Measurements from ENCODE around the gene SYNDIG1. TPM values are rescaled to one million over a fixed set of nuclear protein-coding genes. Genes with fewer than 3 reads are reported as not detected.
A peak's percentile ranks its signal among the peaks of the same experiment; 100 is the strongest.

Gene SYNDIG1
- total and polyA plus RNA-seq, 2 of the 4 experiments (the other 2 are of a cell fraction), result not detected

DNA sequence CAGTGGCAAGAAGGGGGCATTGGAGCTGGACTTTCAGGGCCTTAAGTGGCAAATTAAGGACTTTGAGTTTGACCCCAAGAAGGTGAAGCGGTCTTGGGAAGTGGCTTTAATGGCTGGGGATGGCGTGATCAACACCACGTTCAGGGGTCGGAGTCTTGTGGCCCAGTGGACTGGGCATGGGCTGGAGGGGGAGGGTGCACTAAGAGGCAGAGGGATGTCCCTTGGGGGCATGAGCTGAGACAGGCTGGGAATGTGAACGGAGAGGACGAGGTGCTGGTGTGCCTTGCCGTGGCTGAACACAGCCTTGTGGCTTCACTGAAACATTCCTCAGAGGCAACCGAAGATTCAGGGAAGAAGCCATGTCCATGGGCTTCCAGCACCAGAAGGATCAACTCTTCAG is 227.0 kb downstream of the SYNDIG1 start:
- H3K18ac ChIP-seq (ENCODE audit: low read depth, low read length), result no peak overlapping the region
- peaks cover 50% of the 10 kb centered on the region for H3K27me3 ChIP-seq (ENCODE audit: control insufficient read depth, insufficient read depth, low read length)

More for the DNA sequence above, 227.0 kb downstream of the SYNDIG1 start:
- H4K5ac ChIP-seq (ENCODE audit: low read depth, low read length), result no peak overlapping the region
- DNase-seq (no peak), ATAC-seq (ENCODE audit: low read depth) (no peak)
- ChIA-PET CTCF (no interaction called here), POLR2A (ENCODE audit: unreplicated experiment) (no interaction called here)
- H2BK5ac ChIP-seq (ENCODE audit: low read depth, low read length, poor library complexity, severe bottlenecking), result no peak overlapping the region
- H2BK120ac ChIP-seq (ENCODE audit: low read depth, low read length), result no peak overlapping the region
- no peak overlapping the region for H3K4me2 ChIP-seq (ENCODE audit: low read depth, low read length)
- no peak overlapping the region for H3K27ac ChIP-seq (ENCODE audit: insufficient read depth, low read length)
- no peaks in the 10 kb centered on the region for H3K36me3 ChIP-seq (ENCODE audit: control insufficient read depth, insufficient read depth, low read length)
- no peaks in the 10 kb centered on the region for H3K9me1 ChIP-seq (ENCODE audit: insufficient read depth, low read length)
- no peak overlapping the region for H2BK20ac ChIP-seq (ENCODE audit: low read depth, low read length)
- no peak overlapping the region for H4K91ac ChIP-seq (ENCODE audit: insufficient read depth, low read depth, low read length)
- H3K14ac ChIP-seq (replicated peaks; ENCODE audit: low read depth, low read length), result no peak overlapping the region
- no peaks in the 10 kb centered on the region for H4K20me1 ChIP-seq (ENCODE audit: insufficient read depth, low read length)
- no peak overlapping the region for H3K4me3 ChIP-seq (ENCODE audit: insufficient read depth, low read depth, low read length)
- 89% methylated on average over 4 of the region's 8 CpGs; no CpG with 5 or more reads in 1 of the 2 experiments for WGBS, 2 experiments (ENCODE audit: extremely low coverage in 2 of 2, insufficient read length in 1 of 2)
- H3K79me1 ChIP-seq (ENCODE audit: low read depth in 1 of 2, low read length in 2 of 2), result no peaks in the 10 kb centered on the region
- H3K9ac ChIP-seq (ENCODE audit: low read depth, low read length), result no peak overlapping the region
- H3K4ac ChIP-seq (ENCODE audit: low read depth, low read length), result no peak overlapping the region
- intact Hi-C loops (cut with micrococcal nuclease), result no loop called here
- no peak overlapping the region for H2AK9ac ChIP-seq (replicated peaks; ENCODE audit: low read depth, low read length, poor library complexity)
- no peak overlapping the region for H3K56ac ChIP-seq (ENCODE audit: extremely low read depth, insufficient read depth, low read length)
- H3K9me3 ChIP-seq (ENCODE audit: control insufficient read depth, insufficient read depth, low read length), result no peaks in the 10 kb centered on the region
- H2AK5ac ChIP-seq (ENCODE audit: low read depth, low read length), result no peak overlapping the region
- no TSS peak for BruUV-seq (replicated peaks)
- H4K8ac ChIP-seq (ENCODE audit: low read depth in 2 of 2, low read length in 2 of 2), result no peak overlapping the region
- in situ Hi-C loops (cut with MboI; ENCODE audit: low sequenced_read_pairs), result no loop called here
- no peaks in the 10 kb centered on the region for H3K4me1 ChIP-seq (ENCODE audit: control insufficient read depth, insufficient read depth, low read length)
- no peak overlapping the region for H3K23ac ChIP-seq (ENCODE audit: low read depth, low read length)
- dilution Hi-C loops (cut with HindIII; ENCODE audit: low sequenced_read_pairs, unreplicated experiment), result no loop called here
- H2AFZ ChIP-seq (replicated peaks; ENCODE audit: low read length, poor library complexity), result peak overlapping the region; percentile 42
- no peak overlapping the region for H2BK15ac ChIP-seq (ENCODE audit: low read depth, low read length)
- no peak for TF ChIP-seq MAFK (IDR thresholded peaks at IDR 0.05; ENCODE audit: low read depth, low read length)
- TF ChIP-seq FOS (IDR thresholded peaks at IDR 0.05; ENCODE audit: low read depth, low read length), result no peak
- TF ChIP-seq MXI1 (IDR thresholded peaks at IDR 0.05; ENCODE audit: borderline replicate concordance, low read depth, low read length), result no peak
- TF ChIP-seq RAD21 (IDR thresholded peaks at IDR 0.05; ENCODE audit: low read length), result no peak
- TF ChIP-seq POLR2A (IDR thresholded peaks at IDR 0.05; ENCODE audit: low read depth, low read length), result no peak
- TF ChIP-seq, protein P1, sequence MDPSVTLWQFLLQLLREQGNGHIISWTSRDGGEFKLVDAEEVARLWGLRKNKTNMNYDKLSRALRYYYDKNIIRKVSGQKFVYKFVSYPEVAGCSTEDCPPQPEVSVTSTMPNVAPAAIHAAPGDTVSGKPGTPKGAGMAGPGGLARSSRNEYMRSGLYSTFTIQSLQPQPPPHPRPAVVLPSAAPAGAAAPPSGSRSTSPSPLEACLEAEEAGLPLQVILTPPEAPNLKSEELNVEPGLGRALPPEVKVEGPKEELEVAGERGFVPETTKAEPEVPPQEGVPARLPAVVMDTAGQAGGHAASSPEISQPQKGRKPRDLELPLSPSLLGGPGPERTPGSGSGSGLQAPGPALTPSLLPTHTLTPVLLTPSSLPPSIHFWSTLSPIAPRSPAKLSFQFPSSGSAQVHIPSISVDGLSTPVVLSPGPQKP (IDR thresholded peaks at IDR 0.05; ENCODE audit: borderline replicate concordance, low read depth, low read length), result no peak
- TF ChIP-seq CHD1 (IDR thresholded peaks at IDR 0.05; ENCODE audit: low read depth, low read length), result no peak
- no peak for TF ChIP-seq MAZ (IDR thresholded peaks at IDR 0.05; ENCODE audit: borderline replicate concordance, low read depth, low read length)
- no peak for TF ChIP-seq RCOR1 (IDR thresholded peaks at IDR 0.05; ENCODE audit: insufficient replicate concordance, low read length)
- no peak for TF ChIP-seq SMC3 (IDR thresholded peaks at IDR 0.05; ENCODE audit: low read depth, low read length)
- TF ChIP-seq NFE2L2 (IDR thresholded peaks at IDR 0.05; ENCODE audit: low read depth, low read length), result no peak
- no peak for TF ChIP-seq CEBPB (IDR thresholded peaks at IDR 0.05; ENCODE audit: low read depth, low read length)
- no peak for TF ChIP-seq RFX5 (IDR thresholded peaks at IDR 0.05; ENCODE audit: low read depth, low read length)

Data from IMR-90 (cell line).